ENCODE results near the gene MME. TPM values are rescaled to one million over a fixed set of nuclear protein-coding genes. Genes with fewer than 3 reads are reported as not detected.

The MME gene
- polyA plus RNA-seq, 3 donors: 0.27 to 1.0 (median 0.73) TPM

- no CpG with 5 or more reads among the region's 2 CpGs for WGBS (ENCODE audit: insufficient coverage)
- no peak overlapping the region for H3K4me3 ChIP-seq (replicated peaks in 1 of 3; ENCODE audit: low read depth in 2 of 3, low read length in 3 of 3)
- no peak for TF ChIP-seq CTCF (IDR thresholded peaks at IDR 0.05)
- Mint-ChIP-seq H3K9me3 (peaks cover 3 to 10% (median 5%) of the 10 kb centered on the region in 7 donors), H3K27me3 (ENCODE audit: low read depth in 3 of 3) (no peaks in the 10 kb centered on the region), H3K27ac (no peak overlapping the region), H3K4me3 (no peak overlapping the region), H3K36me3 (no peaks in the 10 kb centered on the region), H3K4me1 (peaks cover 14% of the 10 kb centered on the region)
- no peak overlapping the region for H3K27ac ChIP-seq (ENCODE audit: low read depth in 1 of 2, low read length in 2 of 2)
- no peaks in the 10 kb centered on the region for H3K27me3 ChIP-seq (ENCODE audit: control insufficient read depth in 2 of 2, insufficient read depth in 2 of 2, low read length in 2 of 2)
- no peak overlapping the region for H3K9ac ChIP-seq (ENCODE audit: insufficient read depth, low read length, poor library complexity, severe bottlenecking)
- no peak overlapping the region for H2AFZ ChIP-seq (ENCODE audit: insufficient read depth, low read depth, low read length, poor library complexity, severe bottlenecking)
- no peaks in the 10 kb centered on the region for H3K79me2 ChIP-seq (ENCODE audit: insufficient read depth, low read length)
- DNase-seq: no peak
- no peak overlapping the region for H3K4me2 ChIP-seq (replicated peaks; ENCODE audit: extremely low read depth, low read length, poor library complexity, severe bottlenecking)
- no peaks in the 10 kb centered on the region for H3K36me3 ChIP-seq (replicated peaks in 1 of 2; ENCODE audit: control insufficient read depth in 1 of 2, insufficient read depth in 2 of 2, low read length in 2 of 2)
- H3K9me3 ChIP-seq (replicated peaks in 1 of 2; ENCODE audit: control insufficient read depth in 1 of 2, insufficient read depth in 1 of 2, low read length in 2 of 2): no peaks in the 10 kb centered on the region
- H4K20me1 ChIP-seq (ENCODE audit: insufficient read depth, low read length): no peaks in the 10 kb centered on the region
- intact Hi-C loops (cut with micrococcal nuclease): no loop called here
- peaks cover 0 to 10% of the 10 kb centered on the region in 2 donors for H3K4me1 ChIP-seq (ENCODE audit: control insufficient read depth in 1 of 2, insufficient read depth in 2 of 2, low read length in 2 of 2)
Observed at GRCh38 chr3:155179437-155179827, 99.3 kb downstream of the MME start.

GRCh38 chr3:155179966-155180757, 100.0 kb downstream of the MME start:
- H3K27ac Mint-ChIP-seq: no peak overlapping the region
- Histone ChIP-seq H3K9ac (ENCODE audit: insufficient read depth, low read length, poor library complexity, severe bottlenecking) (no peak overlapping the region), H3K4me3 (replicated peaks in 1 of 3; ENCODE audit: low read depth in 2 of 3, low read length in 3 of 3) (no peak overlapping the region), H3K9me3 (replicated peaks in 1 of 2; ENCODE audit: control insufficient read depth in 1 of 2, insufficient read depth in 1 of 2, low read length in 2 of 2) (no peaks in the 10 kb centered on the region), H3K27ac (ENCODE audit: low read depth in 1 of 2, low read length in 2 of 2) (no peak overlapping the region), H3K27me3 (ENCODE audit: control insufficient read depth in 2 of 2, insufficient read depth in 2 of 2, low read length in 2 of 2) (no peaks in the 10 kb centered on the region), H3K36me3 (replicated peaks in 1 of 2; ENCODE audit: control insufficient read depth in 1 of 2, insufficient read depth in 2 of 2, low read length in 2 of 2) (no peaks in the 10 kb centered on the region), H4K20me1 (ENCODE audit: insufficient read depth, low read length) (no peaks in the 10 kb centered on the region), H3K79me2 (ENCODE audit: insufficient read depth, low read length) (no peaks in the 10 kb centered on the region), H2AFZ (ENCODE audit: insufficient read depth, low read depth, low read length, poor library complexity, severe bottlenecking) (no peak overlapping the region), H3K4me1 (ENCODE audit: control insufficient read depth in 1 of 2, insufficient read depth in 2 of 2, low read length in 2 of 2) (peaks cover 0 to 12% of the 10 kb centered on the region in 2 donors), H3K4me2 (replicated peaks; ENCODE audit: extremely low read depth, low read length, poor library complexity, severe bottlenecking) (no peak overlapping the region)
- no peaks in the 10 kb centered on the region for H3K36me3 Mint-ChIP-seq
- no peaks in the 10 kb centered on the region for H3K27me3 Mint-ChIP-seq (ENCODE audit: low read depth in 3 of 3)
- peaks cover 3 to 10% (median 5%) of the 10 kb centered on the region in 7 donors for H3K9me3 Mint-ChIP-seq
- peaks cover 16% of the 10 kb centered on the region for H3K4me1 Mint-ChIP-seq
- WGBS (ENCODE audit: insufficient coverage): 100% methylated on average over 3 of the region's 5 CpGs
- no peak overlapping the region for H3K4me3 Mint-ChIP-seq
- no peak for DNase-seq
- TF ChIP-seq CTCF (IDR thresholded peaks at IDR 0.05): no peak
- intact Hi-C loops (cut with micrococcal nuclease): no loop called here

Data from CD14-positive monocyte (primary cell).